Measurements from ENCODE around the gene CD63.
A peak's percentile ranks its signal among the peaks of the same experiment; 100 is the strongest.

Gene CD63

DNA sequence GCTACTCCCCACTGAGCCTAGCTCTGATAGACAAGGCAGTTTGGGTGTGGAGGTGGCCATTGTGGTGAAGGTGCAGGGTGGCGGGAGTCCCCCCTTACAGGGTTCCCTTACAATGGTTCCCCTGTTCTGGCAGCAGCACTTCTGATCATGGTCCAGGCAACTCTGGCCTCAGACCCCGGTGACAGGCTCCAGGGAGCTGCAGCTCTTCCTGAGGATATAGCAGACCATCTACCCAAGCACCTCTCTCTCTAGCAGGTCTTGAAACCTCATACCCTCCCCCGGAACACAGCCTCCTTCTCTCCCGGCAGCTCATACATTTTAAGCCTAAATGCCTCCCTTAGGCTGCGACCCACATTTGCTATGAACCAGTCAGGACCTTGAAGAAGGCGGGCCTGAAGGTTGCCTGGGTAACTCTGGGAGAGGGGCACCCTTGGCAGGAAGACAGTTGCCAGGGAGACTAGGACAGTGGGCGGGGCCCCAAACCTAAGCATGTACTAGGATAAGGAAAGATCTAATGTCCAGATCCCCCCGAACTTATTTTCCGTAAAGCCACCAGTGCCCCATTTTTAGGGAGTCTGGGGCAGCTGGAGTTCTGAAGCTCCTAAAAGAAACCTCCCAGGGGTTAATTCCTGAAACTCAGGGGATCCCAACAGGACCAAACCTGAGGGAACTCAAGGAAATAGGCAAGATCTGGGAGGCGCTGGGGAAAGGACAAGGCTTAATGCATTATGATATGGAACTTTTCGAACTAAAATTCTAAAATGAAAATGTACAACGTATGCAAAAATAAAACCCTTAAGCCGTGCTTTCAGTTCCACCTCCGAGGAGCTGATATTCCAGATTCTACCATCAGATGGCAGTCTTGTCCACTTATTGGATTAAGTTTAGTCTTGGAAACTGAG, 9.6 kb upstream of the CD63 start:
- peak; percentile 83 for DNase-seq

DNA sequence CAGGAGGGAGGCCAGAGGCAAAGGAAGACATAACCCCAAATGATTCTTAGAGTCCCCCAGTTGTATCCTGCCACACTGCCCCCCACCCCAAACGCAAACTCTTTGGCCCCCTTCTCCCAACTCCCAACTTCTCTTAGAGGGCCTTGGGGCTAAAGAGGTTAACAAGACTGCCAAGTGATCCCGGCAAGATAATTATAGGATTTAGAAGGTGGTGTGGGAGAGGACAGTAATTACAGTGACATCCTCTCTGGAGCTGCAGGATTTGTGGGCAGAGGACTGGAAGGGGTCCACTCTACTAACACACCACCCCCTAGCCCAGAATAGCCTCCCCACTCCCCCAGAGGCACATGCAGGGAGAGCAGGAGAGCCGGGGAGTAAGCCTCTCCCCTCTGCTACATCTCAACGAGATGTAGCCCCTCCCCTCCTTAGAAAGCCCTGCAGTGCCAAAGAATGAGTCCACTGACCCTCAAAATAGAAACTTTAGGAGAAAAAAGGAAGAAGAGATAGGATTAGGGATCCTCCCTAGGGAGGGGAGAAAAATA, 8.8 kb upstream of the CD63 start:
- no peak for DNase-seq

GRCh38 chr12:55736780-55737580, 8.2 kb upstream of the CD63 start:
- DNase-seq: peak; percentile 47

DNA sequence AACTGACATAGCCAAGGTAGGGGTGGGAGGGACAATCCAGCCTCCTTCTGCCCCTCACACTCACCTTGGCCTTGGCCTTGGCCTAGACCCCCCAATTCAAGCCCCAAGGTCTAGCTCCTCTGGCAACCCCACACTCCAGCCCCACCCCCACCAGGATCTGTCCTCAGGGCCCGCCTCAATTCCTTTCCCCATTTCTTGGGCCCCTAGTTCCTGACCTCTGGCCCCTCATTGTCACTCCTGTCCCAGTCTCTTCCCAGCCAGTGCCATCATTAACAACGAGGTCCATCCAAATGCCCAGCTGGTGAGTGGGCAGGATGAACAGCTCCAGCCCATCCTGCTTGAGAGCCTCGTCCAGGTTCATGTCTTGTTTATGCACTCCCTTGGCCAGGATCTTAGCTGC, 7.3 kb upstream of the CD63 start:
- DNase-seq: no peak

- DNase-seq: no peak
Measured at GRCh38 chr12:55734595-55734994, 5.8 kb upstream of the CD63 start.

DNA sequence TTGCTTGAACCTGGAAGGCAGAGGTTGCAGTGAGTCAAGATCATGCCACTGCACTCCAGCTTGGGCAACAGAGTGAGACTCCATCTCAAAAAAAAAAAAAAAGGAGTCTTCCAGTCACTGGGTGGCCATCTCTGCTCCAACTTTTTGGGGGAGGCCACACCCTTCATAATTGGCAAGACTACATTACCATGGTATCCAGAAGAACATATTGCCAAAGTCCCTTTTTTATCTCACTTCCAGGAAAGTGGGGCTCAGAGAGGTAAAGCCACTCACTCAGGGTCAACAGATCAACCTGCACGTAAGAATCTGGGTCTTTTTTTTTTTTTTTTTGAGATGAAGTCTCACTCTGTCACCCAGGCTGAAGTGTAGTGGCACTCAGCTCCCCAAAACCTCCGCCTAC, 5.0 kb upstream of the CD63 start:
- no peak for DNase-seq

DNA sequence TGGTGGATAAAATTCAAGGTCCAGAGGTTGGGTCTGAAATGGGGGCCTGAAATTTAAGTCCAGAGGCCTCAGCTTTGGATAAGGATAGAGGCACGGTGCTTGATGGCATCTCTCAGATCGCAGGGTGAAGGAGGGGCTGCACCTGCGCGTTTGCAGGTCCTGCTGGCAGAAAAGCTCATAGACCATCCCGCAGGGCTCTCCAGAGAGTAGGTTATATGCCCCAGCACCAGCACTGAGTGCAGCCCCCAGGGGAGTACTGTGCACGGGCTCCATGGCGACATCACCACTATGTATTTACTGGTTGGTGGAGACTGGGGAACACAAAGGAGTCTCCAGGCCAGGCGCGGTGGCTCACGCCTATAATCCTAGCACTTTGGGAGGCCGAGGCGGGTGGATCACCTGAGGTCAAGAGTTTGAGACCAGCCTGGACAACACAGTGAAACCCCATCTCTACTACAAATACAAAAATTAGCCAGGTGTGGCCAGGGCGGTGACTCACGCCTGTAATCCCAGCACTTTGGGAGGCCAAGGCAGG, 4.3 kb upstream of the CD63 start:
- no peak for DNase-seq

- no peak for DNase-seq
Measured at GRCh38 chr12:55732288-55732687, 3.5 kb upstream of the CD63 start.

- peak; percentile 62 for DNase-seq
Measured at GRCh38 chr12:55729819-55730818, 1.3 kb upstream of the CD63 start.

- DNase-seq: peak; percentile 54
Measured at GRCh38 chr12:55728186-55728938, 447 bp downstream of the CD63 start.

- no peak for DNase-seq
Measured at GRCh38 chr12:55727643-55728185, 1.1 kb downstream of the CD63 start.

GRCh38 chr12:55726971-55727370, 1.8 kb downstream of the CD63 start:
- no peak for DNase-seq

DNA sequence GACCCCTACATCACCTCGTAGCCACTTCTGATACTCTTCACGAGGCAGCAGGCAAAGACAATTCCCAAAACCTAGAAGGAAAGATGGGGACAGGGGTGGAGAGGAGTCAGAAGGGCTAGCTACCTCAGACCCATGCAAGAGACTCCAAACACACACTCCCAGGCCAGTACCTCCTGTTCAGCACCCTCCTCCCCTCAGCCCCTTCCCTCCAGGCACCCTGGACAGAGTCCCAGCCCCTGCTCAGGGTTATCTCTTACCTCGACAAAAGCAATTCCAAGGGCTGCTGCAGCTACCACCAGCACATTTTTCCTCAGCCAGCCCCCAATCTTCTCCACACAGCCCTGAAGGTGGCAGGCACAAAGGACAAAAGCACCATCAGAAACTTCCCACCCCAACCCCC, 3.3 kb downstream of the CD63 start:
- DNase-seq: no peak

DNA sequence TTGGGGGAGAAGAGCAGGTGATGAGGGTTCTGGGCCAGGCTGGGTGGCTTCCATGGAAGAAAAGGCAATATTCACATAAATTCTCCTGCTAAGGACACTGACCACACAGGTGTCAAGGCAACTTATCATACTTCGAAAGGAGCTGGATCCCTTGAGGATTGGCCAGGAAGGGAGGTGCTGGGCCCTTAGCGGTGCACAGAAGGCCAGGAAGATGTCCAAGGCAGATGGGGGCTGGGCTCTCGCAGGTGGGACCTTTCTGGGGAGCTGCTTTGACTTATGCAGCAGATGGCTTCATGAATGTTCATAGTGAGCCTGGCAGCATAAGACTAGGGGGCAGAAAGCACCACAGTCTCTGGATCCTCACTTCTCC, 3.9 kb downstream of the CD63 start:
- DNase-seq: no peak

DNA sequence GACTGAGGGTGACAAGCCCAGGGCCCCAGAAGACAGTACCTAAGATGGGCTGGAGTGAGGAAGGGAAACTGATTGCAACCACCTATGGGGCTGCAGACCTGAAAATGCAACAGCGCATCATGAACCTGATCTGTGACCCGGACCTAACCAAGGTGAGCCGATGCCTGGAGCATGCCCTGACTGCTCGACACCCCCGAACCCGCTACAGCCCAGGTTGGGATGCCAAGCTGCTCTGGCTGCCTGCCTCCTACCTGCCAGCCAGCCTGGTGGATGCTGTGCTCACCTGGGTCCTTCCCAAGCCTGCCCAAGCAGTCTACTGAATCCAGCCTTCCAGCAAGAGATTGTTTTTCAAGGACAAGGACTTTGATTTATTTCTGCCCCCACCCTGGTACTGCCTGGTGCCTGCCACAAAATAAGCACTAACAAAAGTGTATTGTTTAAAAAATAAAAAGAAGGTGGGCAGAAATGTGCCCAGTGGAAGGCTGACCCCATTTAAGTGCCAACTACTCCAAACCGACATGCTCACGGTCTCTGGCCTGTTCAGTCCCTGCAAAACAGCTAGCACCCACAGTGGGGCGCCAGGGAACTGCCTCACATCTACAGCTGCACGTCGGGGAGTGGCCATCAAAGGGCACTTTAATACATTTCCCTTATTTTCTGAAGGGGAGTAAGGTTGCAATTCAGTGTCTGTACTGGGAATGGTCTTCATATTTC, 4.4 kb downstream of the CD63 start:
- peak; percentile 55 for DNase-seq

DNA sequence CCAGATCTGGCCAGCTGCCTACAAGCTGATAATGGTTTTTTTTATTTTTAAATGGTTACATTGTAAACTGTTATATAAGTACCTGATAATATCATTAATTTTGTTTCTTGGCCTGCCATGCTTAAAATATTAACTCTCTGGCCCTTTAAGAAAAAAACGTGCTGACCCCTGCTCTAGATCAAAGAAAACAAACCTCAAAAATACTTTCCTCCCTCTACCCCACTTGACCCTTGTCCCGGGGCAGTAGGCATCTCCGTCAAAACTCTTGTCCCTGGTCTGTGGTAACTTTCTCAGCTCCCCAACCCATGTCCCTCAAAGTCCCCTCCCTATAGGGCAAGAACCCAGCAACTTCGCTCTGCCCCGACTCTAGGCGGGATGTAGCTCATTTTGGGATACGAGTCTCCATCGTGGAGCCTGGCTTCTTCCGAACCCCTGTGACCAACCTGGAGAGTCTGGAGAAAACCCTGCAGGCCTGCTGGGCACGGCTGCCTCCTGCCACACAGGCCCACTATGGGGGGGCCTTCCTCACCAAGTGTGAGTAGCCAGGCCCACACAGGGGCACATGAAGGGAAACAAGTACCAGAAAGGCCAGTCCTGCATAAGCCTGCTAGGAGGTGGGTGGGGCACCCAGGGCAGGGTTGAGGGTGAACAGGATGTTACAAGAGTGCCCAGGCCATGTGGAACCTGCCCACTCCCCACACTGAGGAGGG, 5.1 kb downstream of the CD63 start:
- DNase-seq: no peak

GRCh38 chr12:55722948-55723347, 5.9 kb downstream of the CD63 start:
- DNase-seq: no peak

GRCh38 chr12:55721601-55722213, 7.1 kb downstream of the CD63 start:
- DNase-seq: no peak

DNA sequence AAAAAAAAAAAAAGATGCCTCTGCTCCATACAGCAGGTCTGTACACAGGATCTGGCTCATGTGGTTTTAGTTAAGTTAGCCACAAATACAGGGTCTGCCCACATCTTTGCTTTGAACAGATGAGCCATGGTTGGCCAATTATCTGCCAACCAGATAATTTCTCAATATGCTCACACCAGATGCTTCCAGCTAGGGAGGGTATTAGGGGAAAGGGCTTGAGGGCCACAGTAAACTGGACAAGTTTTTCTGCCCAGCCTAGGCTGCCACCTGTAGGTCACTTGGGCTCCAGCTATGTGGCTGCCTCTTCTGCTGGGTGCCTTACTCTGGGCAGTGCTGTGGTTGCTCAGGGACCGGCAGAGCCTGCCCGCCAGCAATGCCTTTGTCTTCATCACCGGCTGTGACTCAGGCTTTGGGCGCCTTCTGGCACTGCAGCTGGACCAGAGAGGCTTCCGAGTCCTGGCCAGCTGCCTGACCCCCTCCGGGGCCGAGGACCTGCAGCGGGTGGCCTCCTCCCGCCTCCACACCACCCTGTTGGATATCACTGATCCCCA, 7.8 kb downstream of the CD63 start:
- DNase-seq: no peak

All from GDM1 (cell line).